K562 (cell line): ENCODE data around the gene SLC2A2. TPM values are rescaled to one million over a fixed set of nuclear protein-coding genes. Genes with fewer than 3 reads are reported as not detected.

Experiments used
- ATAC-seq: fragments of 200-7000 bp; cut with Tn5 transposase; 3 replicates; pipeline ENCODE4 v1.9.1; 2020; ENCODE audit warnings: moderate library complexity
- BruUV-seq: library from RNA; stranded (reverse); fragments of 400-500 nt; replicated peaks from 2 replicates; lab custom pipeline; 2021; lab: Mats Ljungman, UMichigan
- CTCF ChIA-PET: fragments of 300-600 bp; formaldehyde crosslinking; extraction: SDS; loops from one replicate; lab custom pipeline; 2021; ENCODE audit warnings: low intra/inter-chr PET ratio; lab: Yijun Ruan, JAX
- POLR2A ChIA-PET: fragments of 300-600, 350-650 bp; sonication (Branson Sonifier 250); formaldehyde crosslinking; extraction: SDS; loops from one replicate; lab custom pipeline; 2021; ENCODE audit warnings: antibody characterized with exemption, inconsistent platforms; lab: Yijun Ruan, JAX
- DNase-seq, 4 experiments: peaks; one replicate each; pipeline versions ENCODE4 v3.0.0 to v3.0.0-alpha.2; 2011 to 2018; ENCODE audit warnings: low spot score in 3 of 4, mixed read lengths in 3 of 4; ENCODE audit errors: extremely low read depth in 1 of 4
- FAIRE-seq: peaks from 2 replicates; lab custom pipeline; 2011; peaks lifted over from hg19 to GRCh38; lab: Jason Lieb, UNC
- H2AFZ ChIP-seq: 2 replicates; pipeline ENCODE4 v1.6.0; 2011; ENCODE audit warnings: low read depth, low read length, control low read depth, inconsistent platforms
- H3K27ac ChIP-seq: fragments of 200-600 bp; 3 replicates; pipeline ENCODE4 v1.8.0; 2011; ENCODE audit warnings: low read depth, mild to moderate bottlenecking, control low read depth, inconsistent platforms, low read length, moderate library complexity, mixed read lengths; ENCODE audit errors: extremely low read depth
- H3K27me3 ChIP-seq, 2 experiments: fragments of 300-600 bp in 1 of 2; 2 replicates in 1 of 2; 3 replicates in 1 of 2; pipeline versions ENCODE4 v1.6.0 to v1.8.0; 2011; ENCODE audit warnings: inconsistent platforms in 2 of 2, low read length in 2 of 2, mild to moderate bottlenecking in 1 of 2, mixed read lengths in 1 of 2, moderate library complexity in 1 of 2; ENCODE audit not compliant: control insufficient read depth in 2 of 2, insufficient read depth in 2 of 2
- H3K36me3 ChIP-seq: fragments of 300-600 bp; 3 replicates; pipeline ENCODE4 v1.8.0; 2011; ENCODE audit warnings: mild to moderate bottlenecking, low read length, inconsistent platforms; ENCODE audit not compliant: control insufficient read depth, insufficient read depth
- H3K4me1 ChIP-seq, 2 experiments: fragments of 200-600 bp in 1 of 2; replicated peaks in 1 of 2; 2 replicates in 1 of 2; 3 replicates in 1 of 2; pipeline versions ENCODE4 v1.5.1 to v1.8.0; 2011; ENCODE audit warnings: inconsistent platforms in 2 of 2, low read length in 2 of 2, mild to moderate bottlenecking in 1 of 2, mixed read lengths in 1 of 2, moderate library complexity in 1 of 2; ENCODE audit not compliant: control insufficient read depth in 2 of 2, insufficient read depth in 2 of 2
- H3K4me2 ChIP-seq: 2 replicates; pipeline ENCODE4 v1.6.1; 2011; ENCODE audit warnings: low read length, control low read depth, inconsistent platforms, mixed read lengths; ENCODE audit not compliant: insufficient read depth
- H3K4me3 ChIP-seq: fragments of 200-600 bp; sonication (generic), shearing (Covaris generic); 2 replicates; pipeline ENCODE4 v1.5.1; 2016; ENCODE audit warnings: control low read depth, inconsistent platforms
- H3K79me2 ChIP-seq: fragments of 200-600 bp; 3 replicates; pipeline ENCODE4 v1.8.0; 2011; ENCODE audit warnings: low read length, inconsistent platforms; ENCODE audit not compliant: control insufficient read depth, insufficient read depth
- H3K9ac ChIP-seq, 2 experiments: 2 replicates each; pipeline versions ENCODE4 v1.6.0 to v1.6.1; 2011; ENCODE audit warnings: low read depth in 2 of 2, low read length in 2 of 2, control low read depth in 1 of 2, inconsistent platforms in 1 of 2, mild to moderate bottlenecking in 1 of 2, mixed read lengths in 1 of 2; ENCODE audit not compliant: insufficient read depth in 1 of 2
- H3K9me1 ChIP-seq: one replicate; pipeline ENCODE4 v1.6.0; 2011; ENCODE audit warnings: inconsistent platforms, mild to moderate bottlenecking, low read length, moderate library complexity; ENCODE audit not compliant: control insufficient read depth, insufficient read depth
- H3K9me3 ChIP-seq: replicated peaks from 2 replicates; pipeline ENCODE4 v1.5.1; 2011; ENCODE audit warnings: low read depth, low read length, inconsistent platforms; ENCODE audit not compliant: control insufficient read depth, insufficient read depth
- H4K20me1 ChIP-seq: replicated peaks from 2 replicates; pipeline ENCODE4 v1.6.1; 2011; ENCODE audit warnings: low read length, inconsistent platforms, mixed read lengths; ENCODE audit not compliant: control insufficient read depth, insufficient read depth
- BRF2 ChIP-seq: IDR thresholded peaks from 3 replicates; pipeline ENCODE4 v1.6.1; 2011; ENCODE audit warnings: borderline replicate concordance, mild to moderate bottlenecking; ENCODE audit not compliant: insufficient read length, insufficient read depth
- GTF3C2 ChIP-seq: IDR thresholded peaks from 3 replicates; pipeline ENCODE4 v1.6.1; 2011; ENCODE audit warnings: borderline replicate concordance, mild to moderate bottlenecking, moderate library complexity; ENCODE audit not compliant: insufficient read length; ENCODE audit errors: extremely low read depth
- PRDM10 ChIP-seq: fragments of 450-650 bp; IDR thresholded peaks from 2 replicates; pipeline ENCODE4 v1.6.1; 2018; ENCODE audit not compliant: partially characterized antibody
- RFX5 ChIP-seq: IDR thresholded peaks from 2 replicates; pipeline ENCODE4 v1.6.1; 2011; ENCODE audit warnings: low read depth, mild to moderate bottlenecking, improper control_type of control experiment, low read length
- SREBF2 ChIP-seq: sonication (generic); formaldehyde crosslinking; IDR thresholded peaks from 2 replicates; pipeline ENCODE4 v1.4.0; 2020; ENCODE audit warnings: mild to moderate bottlenecking, missing genetic modification reagents
- ZNF740 ChIP-seq, 3 experiments: fragments of 200-800 bp in 1 of 3; sonication (Bioruptor generic) in 1 of 3; sonication (generic) in 1 of 3; formaldehyde crosslinking in 1 of 3; IDR thresholded peaks; 2 replicates each; pipeline versions ENCODE4 v1.6.1 to v1.8.0; 2016 to 2022; ENCODE audit warnings: mild to moderate bottlenecking in 2 of 3, missing compliant biosample characterization in 2 of 3, missing genetic modification characterization in 2 of 3, missing genetic modification reagents in 1 of 3
- in situ Hi-C: fragments of 300-500 bp; cut with MboI; formaldehyde crosslinking; loops from 4 replicates; pipeline ENCODE4 v1.15.0; 2018; ENCODE audit warnings: inconsistent platforms, mixed read lengths
- intact Hi-C: fragments of 100-400 bp; cut with micrococcal nuclease; formaldehyde crosslinking; loops from 2 replicates; pipeline ENCODE4 v1.14.2; 2022
- polyA plus RNA-seq, 8 experiments: library from polyadenylated mRNA; depleted of rRNA in 4 of 8; stranded (reverse) in 5 of 8; unstranded in 3 of 8; fragments of >200 nt; fragmentation: Nextera tagmentation in 2 of 8; fragmentation: Illumina TruSeq in 1 of 8; extraction: Ambion mirVana in 2 of 8; extraction: Trizol in 1 of 8; gene quantifications; 2 replicates each; pipeline versions ENCODE4 v1.2.1 to v1.2.3, GENCODE V29; 2011 to 2014; ENCODE audit warnings: inconsistent platforms in 1 of 8, missing spikeins in 1 of 8
- total RNA-seq, 7 experiments: library from RNA; depleted of rRNA in 6 of 7; stranded (reverse); fragments of >200 nt in 6 of 7; fragmentation: Illumina TruSeq in 2 of 7; extraction: Trizol in 2 of 7; gene quantifications; 2 replicates each; pipeline versions ENCODE4 v1.2.1 to v1.2.3, GENCODE V29; 2011 to 2021; ENCODE audit warnings: low replicate concordance in 1 of 7

SLC2A2 gene
- total and polyA plus RNA-seq, 9 of the 15 experiments (the other 6 are each of a cell fraction or from before 2014, with no cell fraction given): 0.18 TPM; not detected in 8

- TF ChIP-seq GTF3C2: no peak
These were observed 43.8 kb downstream of the SLC2A2 start (continued) for GRCh38 chr3:170982733-170983132.

GRCh38 chr3:170980399-170980798 is 46.1 kb downstream of the SLC2A2 start:
- Histone ChIP-seq H3K9ac (no peak overlapping the region), H3K27ac (no peak overlapping the region), H3K9me3 (no peaks in the 10 kb centered on the region), H3K4me3 (no peak overlapping the region), H3K4me1 (no peaks in the 10 kb centered on the region), H2AFZ (no peak overlapping the region), H3K4me2 (no peak overlapping the region), H3K36me3 (no peaks in the 10 kb centered on the region), H4K20me1 (no peaks in the 10 kb centered on the region), H3K9me1 (no peaks in the 10 kb centered on the region), H3K27me3 (peaks cover 5 to 7% of the 10 kb centered on the region in 2 experiments; a peak in 4 of 5 replicates), H3K79me2 (no peaks in the 10 kb centered on the region)
- ATAC-seq (no peak), DNase-seq (no peak), FAIRE-seq (no peak)
- in situ Hi-C loops (no loop called here), intact Hi-C loops (no loop called here)
- BruUV-seq: no TSS peak
- CTCF ChIA-PET: no interaction called here
- POLR2A ChIA-PET: no interaction called here
- TF ChIP-seq RFX5 (no peak), BRF2 (no peak), PRDM10 (no peak), SREBF2 (CRISPR knock-in tag) (no peak), ZNF740 (CRISPR knock-in tag; IDR thresholded peaks at IDR 0.05) (no peak), ZNF740 (tag; IDR thresholded peaks at IDR 0.05) (no peak)
